Pulmonary artery endothelial cell (primary cell): ENCODE measurements around the gene PCDHB12. TPM values are rescaled to one million over a fixed set of nuclear protein-coding genes. Genes with fewer than 3 reads are reported as not detected.

Experiments used
- DNase-seq: peaks from one replicate; pipeline ENCODE4 v3.0.0-alpha.2; 2011; ENCODE audit warnings: low read depth, low spot score
- total RNA-seq: library from RNA; depleted of rRNA; stranded (reverse); fragments of >200 nt; gene quantifications from 2 replicates; pipeline ENCODE4 v1.2.3, GENCODE V29; 2014

PCDHB12 gene
- total RNA-seq, 1 donor from 2014 or later, result 0.33 TPM

- DNase-seq, result no peak
These were observed 52.1 kb downstream of the PCDHB12 start for GRCh38 chr5:141260458-141261237.

DNA sequence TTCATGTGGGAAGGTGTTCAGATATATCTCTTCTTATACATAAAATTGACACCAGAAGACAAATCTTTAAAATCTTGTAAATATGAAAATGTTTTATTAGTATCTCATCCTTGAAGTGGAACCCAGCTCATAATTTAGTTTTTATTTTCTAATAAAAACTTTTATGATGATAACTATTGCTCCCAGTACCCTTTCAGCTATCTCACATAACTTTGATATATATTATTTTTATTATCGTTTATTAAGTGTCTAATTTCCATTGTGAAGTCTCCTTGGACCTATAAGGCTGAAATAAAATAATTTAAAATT lies 52.7 kb downstream of the PCDHB12 start:
- no peak for DNase-seq

Other genes starting within 250 kb of the PCDHB12 start
- gene PCDHAC2, start 242.2 kb upstream of the PCDHB12 start, total RNA-seq, result 2.0 and 2.5 TPM in 2 replicates
- gene PCDHB1, start 157.3 kb upstream of the PCDHB12 start, total RNA-seq, result not detected in 2 replicates
- gene PCDHB2, start 114.1 kb upstream of the PCDHB12 start, total RNA-seq, result 1.4 and 2.9 TPM in 2 replicates
- gene PCDHB3, start 108.2 kb upstream of the PCDHB12 start, total RNA-seq, result 0.20 and 0.35 TPM in 2 replicates
- 0.04 and 0.07 TPM in 2 replicates for gene PCDHB4, start 86.9 kb upstream of the PCDHB12 start, total RNA-seq
- gene PCDHB5, start 73.5 kb upstream of the PCDHB12 start, total RNA-seq, result 0.39 and 0.53 TPM in 2 replicates
- 0.04 and 0.07 TPM in 2 replicates for gene PCDHB6, start 58.7 kb upstream of the PCDHB12 start, total RNA-seq
- 0.28 and 0.40 TPM in 2 replicates for gene PCDHB7, start 36.1 kb upstream of the PCDHB12 start, total RNA-seq
- gene PCDHB8, start 30.9 kb upstream of the PCDHB12 start, total RNA-seq, result 0.04 and 0.07 TPM in 2 replicates
- under 0.01 and 0.13 TPM in 2 replicates for gene PCDHB16, start 26.3 kb upstream of the PCDHB12 start, total RNA-seq
- 0.04 and 0.07 TPM in 2 replicates for gene PCDHB9, start 21.6 kb upstream of the PCDHB12 start, total RNA-seq
- gene PCDHB10, start 16.4 kb upstream of the PCDHB12 start, total RNA-seq, result 0.33 and 0.46 TPM in 2 replicates
- gene PCDHB11, start 9.1 kb upstream of the PCDHB12 start, total RNA-seq, result 0.13 and 0.25 TPM in 2 replicates
- gene PCDHB13, start 5.2 kb downstream of the PCDHB12 start, total RNA-seq, result 0.33 and 0.99 TPM in 2 replicates
- 0.53 and 0.78 TPM in 2 replicates for gene PCDHB14, start 14.6 kb downstream of the PCDHB12 start, total RNA-seq
- gene PCDHB15, start 36.7 kb downstream of the PCDHB12 start, total RNA-seq, result 0.26 and 0.95 TPM in 2 replicates
- gene SLC25A2, start 95.3 kb downstream of the PCDHB12 start, total RNA-seq, result 0.13 and 0.32 TPM in 2 replicates
- 70.7 and 109 TPM in 2 replicates for gene TAF7, start 112.1 kb downstream of the PCDHB12 start, total RNA-seq
- 0.20 and 0.28 TPM in 2 replicates for gene PCDHGA1, start 121.8 kb downstream of the PCDHB12 start, total RNA-seq
- gene PCDHGA2, start 130.0 kb downstream of the PCDHB12 start, total RNA-seq, result 0.79 and 0.92 TPM in 2 replicates
- gene PCDHGA3, start 135.1 kb downstream of the PCDHB12 start, total RNA-seq, result 0.21 and 0.26 TPM in 2 replicates
- 0.59 and 0.63 TPM in 2 replicates for gene PCDHGB1, start 141.4 kb downstream of the PCDHB12 start, total RNA-seq
- 2.0 and 3.5 TPM in 2 replicates for gene PCDHGA4, start 146.3 kb downstream of the PCDHB12 start, total RNA-seq
- 1.3 TPM in 2 replicates for gene PCDHGB2, start 151.3 kb downstream of the PCDHB12 start, total RNA-seq
- 0.35 and 0.40 TPM in 2 replicates for gene PCDHGA5, start 155.4 kb downstream of the PCDHB12 start, total RNA-seq
- 1.3 and 1.6 TPM in 2 replicates for gene PCDHGB3, start 161.5 kb downstream of the PCDHB12 start, total RNA-seq
- 1.3 and 1.4 TPM in 2 replicates for gene PCDHGA6, start 165.2 kb downstream of the PCDHB12 start, total RNA-seq
- gene PCDHGA7, start 174.0 kb downstream of the PCDHB12 start, total RNA-seq, result 0.59 and 0.95 TPM in 2 replicates
- 9.3 and 12.4 TPM in 2 replicates for gene PCDHGB4, start 179.0 kb downstream of the PCDHB12 start, total RNA-seq
- gene PCDHGA8, start 183.9 kb downstream of the PCDHB12 start, total RNA-seq, result 0.46 and 0.95 TPM in 2 replicates
- 8.7 and 12.3 TPM in 2 replicates for gene PCDHGB5, start 189.2 kb downstream of the PCDHB12 start, total RNA-seq
- gene PCDHGA9, start 194.1 kb downstream of the PCDHB12 start, total RNA-seq, result 1.2 and 1.8 TPM in 2 replicates
- 2.0 and 2.1 TPM in 2 replicates for gene PCDHGB6, start 199.3 kb downstream of the PCDHB12 start, total RNA-seq
- 3.1 and 4.0 TPM in 2 replicates for gene PCDHGA10, start 204.3 kb downstream of the PCDHB12 start, total RNA-seq
- gene PCDHGB7, start 209.0 kb downstream of the PCDHB12 start, total RNA-seq, result 4.8 and 6.1 TPM in 2 replicates
- 8.7 and 11.1 TPM in 2 replicates for gene PCDHGA11, start 212.3 kb downstream of the PCDHB12 start, total RNA-seq
- gene PCDHGA12, start 221.8 kb downstream of the PCDHB12 start, total RNA-seq, result 5.1 and 8.7 TPM in 2 replicates